NCI-H510A treated with DMSO at 0.1 percent for 48 hours (cell line): Measurements from ENCODE around the gene MARK3.

Experiments used
- DNase-seq: peaks from one replicate; lab custom pipeline; 2025; lab: John Stamatoyannopoulos, UW

Gene MARK3

DNA sequence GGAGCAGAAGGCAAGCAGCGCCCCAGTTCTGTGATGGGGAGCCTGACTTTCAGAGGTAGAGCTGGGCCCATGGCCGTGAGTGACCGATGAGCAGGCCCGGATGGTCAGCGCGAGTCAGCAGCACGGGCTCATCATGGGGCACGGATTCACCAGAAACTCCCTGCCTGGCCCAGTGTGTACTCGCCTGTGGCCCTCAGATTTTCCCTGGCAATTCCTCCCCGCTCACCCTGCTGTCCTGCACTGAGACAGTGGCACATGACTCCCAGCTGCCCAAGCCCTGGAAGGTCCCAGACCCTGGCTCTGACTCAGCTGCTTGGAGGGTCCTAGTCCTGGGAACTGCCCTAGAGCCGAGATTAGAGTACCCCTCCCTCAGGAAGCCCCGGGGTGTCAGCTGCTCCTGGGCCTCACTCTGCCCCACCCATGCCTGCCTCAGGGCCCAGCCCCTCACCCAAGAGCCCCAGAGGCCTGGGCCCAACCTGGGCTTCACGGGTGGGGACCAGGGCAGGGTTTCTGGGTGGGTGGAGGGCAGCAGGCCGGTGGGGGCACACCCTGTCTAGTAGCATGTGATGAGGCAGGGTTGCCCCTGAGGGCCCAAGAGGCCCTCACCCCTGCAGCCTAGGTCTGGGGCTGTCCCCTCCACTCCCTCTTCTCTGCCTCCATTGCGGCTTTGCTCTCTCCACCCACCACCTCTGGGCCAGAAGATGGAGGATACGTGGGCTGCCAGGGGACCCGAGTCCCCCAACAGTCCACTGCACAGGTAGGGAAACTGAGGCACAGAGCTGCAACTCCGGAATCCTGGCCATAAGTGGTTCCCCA is 152.2 kb downstream of the MARK3 start:
- no peak for DNase-seq

DNA sequence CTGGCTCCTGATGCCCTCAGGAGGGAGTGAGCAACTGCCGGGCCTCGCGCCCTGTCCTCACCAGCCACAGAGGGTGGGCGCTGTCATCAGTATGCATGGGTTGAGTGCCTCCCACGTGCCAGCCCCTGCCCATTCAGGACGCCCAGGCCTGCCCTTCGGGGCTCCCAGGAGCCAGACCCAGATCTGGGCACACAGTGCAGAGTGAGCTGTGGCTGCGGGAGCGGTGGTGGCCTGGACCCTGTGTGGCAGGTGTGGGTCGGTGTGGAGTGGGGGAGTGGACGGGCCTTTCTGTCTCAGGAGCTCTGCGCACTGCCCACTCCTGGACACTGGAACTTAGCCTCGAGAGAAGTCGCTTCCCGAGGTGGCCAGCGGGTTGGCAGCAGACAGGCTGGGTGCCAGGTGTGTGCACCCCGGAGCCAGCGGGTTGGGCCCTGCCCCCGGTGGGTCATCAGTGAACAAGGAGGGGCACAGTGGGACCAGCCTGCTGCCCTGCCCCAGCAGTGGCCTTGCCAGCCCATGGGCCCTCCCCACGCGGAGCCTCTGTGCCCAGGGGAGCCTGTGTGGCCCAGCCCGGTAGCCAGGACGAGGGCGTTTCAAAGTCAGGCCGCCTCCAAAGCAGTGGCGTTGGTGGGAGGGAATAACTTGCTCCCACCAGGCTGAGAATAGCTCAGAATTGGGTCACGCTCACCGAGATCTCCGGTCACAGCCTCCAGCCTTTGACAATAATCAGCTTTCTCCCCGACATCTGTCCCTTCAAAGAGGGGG is 153.3 kb downstream of the MARK3 start:
- DNase-seq: no peak

DNA sequence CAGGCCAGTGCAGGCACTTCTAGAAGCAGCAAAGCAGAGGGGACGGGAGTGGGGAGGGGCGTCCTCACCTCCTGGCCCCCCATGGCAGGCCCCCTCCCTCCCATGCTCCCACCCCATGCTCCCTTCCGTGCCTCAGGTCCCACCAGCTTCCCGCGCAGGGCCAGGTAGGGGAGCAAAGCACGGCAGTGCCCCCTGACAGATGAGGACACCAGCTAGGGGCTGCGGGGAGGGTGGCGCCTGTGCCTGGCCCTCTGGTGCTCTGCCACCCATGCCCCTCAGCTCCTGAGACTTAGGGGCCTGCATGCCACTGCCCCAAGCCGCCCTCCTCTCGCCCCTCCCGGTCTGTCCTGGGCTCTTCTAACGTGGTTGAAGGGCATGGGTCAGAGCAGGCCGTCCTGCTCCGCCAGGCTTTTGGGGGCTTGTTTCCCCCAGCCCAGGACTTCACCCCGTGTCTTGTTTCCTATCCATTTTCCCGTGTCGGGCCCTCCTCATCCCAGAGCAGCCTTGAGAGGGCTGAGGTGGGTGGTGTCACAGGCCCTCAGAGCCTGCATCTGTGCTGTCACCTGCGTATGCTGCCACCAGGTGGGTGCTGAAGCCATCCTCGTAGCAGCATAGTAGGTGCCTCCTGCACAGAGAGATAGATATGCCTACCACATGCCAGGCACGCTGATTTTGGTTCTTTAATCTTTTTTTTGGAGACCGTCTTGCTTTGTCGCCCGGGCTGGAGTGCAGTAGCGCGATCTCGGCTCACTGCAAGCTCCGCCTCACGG is 154.0 kb downstream of the MARK3 start:
- DNase-seq: no peak

DNA sequence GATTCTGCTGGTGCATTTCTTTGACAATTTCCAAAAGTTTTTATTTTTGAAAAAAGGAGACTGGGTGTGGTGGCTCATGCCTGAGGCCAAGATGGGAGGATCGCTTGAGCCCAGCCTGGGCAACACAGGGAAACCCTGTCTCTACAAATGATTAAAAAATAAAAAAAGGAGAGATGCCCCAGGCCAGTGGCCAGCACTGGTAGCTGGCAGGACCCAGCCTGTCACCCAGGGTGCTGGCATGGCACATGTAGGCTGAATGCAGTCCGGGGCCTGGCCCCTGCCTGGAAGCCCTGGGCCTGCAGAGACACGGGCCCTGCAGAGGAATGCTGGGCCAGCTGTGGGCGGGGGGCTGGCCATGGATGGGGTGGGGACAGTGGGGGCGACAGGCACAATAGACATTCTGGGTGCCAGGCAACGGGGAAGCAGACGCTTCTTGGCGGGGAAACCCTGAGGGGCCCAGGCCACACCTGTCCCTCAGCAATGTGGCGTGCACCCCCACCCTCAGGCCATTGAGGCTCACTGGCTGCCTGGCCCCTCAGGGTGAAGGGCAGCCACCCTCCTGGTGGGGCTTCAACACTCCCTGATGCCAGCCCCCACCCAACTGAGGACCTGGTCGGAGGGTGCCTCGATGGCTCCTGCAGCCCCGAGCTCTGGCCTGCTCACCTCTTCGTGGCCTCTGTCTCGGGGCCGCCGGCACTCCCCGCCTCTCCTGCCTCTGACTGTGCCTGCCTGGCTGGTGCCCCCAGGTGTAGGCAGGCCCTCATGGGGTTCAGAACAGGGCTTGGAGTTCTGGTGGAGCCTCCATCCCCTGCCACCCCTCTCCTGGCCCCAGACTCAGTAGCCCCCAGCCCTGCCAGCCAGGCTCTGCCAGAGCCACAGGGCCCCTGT is 155.8 kb downstream of the MARK3 start:
- DNase-seq: no peak

DNA sequence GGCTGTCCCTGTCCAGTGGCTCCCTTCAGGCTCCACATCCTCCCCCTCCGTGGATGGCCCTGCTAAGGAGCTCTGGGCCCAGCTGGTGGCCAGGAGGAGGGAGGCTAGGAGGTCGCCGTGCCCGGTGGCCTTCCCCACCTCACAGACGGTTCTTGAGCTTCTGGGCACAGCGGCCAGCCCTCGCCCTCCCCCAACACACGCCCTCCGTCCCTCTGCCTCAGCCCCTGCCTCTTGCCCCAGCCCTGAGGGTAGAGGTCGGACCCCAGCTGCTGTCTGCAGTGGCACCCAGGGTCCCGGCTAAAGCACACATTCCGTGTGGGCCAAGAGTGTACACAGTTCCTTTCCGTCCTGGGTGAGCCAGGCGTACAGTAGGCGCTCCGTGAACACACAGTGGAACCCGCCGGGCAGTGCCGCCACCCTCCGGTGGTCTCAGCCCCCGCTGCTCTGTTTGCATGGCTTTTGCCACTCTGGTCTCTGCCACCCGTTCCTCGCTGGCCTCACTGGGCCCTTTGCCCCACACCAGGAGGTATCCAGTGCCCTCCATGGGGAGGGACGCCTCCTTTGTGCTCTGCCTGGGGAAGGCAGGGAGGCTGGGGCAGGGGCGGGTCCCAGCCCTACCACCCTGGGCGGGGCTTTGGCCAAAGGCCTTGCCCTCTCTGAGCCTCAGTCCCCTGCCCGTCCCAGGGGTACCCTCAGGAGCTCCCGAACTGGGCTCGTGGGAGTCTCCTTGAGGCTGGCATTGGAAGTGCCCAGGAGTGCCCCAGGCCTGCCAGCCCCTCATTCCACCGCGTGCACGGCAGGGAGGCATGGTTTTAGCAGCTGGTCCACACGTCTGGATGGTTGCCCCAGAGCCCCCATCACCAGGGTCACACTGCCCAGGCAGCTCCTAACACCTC is 156.7 kb downstream of the MARK3 start:
- no peak for DNase-seq

DNA sequence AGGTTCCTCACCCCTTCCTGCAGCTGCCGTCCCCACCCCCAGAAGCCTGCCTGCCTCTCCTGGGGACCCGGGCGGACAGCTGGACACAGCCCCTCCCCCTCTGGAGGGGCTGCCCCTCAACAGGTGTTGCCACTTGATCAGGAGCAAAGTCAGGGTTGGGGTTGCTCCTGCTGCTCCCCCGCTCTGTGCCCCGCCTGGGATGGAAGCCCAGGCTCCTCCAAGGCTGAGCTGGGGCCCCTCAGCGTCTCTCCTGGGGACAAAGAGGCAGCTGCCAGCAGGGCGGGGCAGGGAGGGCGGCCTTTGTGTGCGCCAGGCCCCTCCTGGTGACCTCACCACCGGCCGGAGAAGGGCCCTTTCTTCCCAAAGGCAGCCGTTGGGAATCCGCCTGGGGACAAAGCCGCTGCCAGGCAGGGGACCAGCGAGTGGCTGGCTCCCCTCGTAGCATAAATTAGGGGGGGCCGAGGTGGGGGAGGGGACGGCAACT is 157.4 kb downstream of the MARK3 start:
- DNase-seq: peak; percentile 43

DNA sequence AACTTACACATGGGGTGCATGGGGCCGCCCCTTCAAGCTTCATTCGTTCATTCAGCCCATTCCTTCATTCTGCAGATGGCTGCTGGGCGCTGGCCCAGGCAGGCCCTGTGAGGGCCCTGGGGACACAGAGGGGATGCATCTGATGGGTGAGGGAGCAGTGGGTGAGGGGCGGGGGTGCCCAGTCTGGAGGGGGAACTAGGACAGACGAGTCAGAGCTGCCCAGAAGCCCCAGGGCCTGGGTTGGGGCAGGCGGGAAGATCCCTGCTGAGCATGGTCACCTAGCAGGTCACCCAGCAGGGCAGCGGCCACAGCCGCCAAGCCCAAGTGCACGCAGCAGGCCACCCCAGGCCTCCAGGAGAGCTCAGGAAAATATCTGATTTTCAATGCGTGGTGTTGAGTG is 157.9 kb downstream of the MARK3 start:
- DNase-seq: no peak

DNA sequence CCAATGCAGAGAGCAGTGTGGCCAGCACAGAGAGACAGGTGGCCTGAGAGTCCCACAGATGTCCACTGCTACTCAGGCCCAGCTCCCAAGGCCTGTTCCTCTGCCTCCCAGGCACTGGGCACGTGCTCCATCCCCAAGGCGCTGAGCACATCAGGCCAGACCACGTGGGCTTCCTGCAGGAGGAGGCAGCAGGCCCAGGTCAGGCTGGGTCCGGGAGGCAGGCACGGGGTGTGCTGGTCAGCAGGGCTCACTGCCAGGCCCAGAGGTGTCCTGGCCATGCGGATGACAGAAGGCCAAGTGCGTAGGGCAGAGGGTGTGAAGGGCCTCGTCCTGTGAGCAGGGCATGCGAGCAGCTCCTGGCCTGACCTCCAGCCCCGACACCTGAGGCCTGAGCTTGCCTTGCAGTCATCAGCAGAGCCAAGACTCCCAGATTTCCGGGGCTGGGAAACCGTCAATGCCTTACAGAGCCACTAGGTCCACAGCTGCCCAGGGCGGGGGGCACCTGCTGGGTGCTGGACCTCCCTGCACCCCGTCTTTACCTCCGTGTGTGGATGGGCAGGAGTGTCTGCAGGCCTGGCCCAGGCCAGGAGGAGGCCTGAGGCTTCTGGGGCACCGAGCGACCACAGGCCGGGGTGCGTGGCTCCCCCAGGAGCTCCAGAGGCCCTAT is 158.6 kb downstream of the MARK3 start:
- DNase-seq: no peak

DNA sequence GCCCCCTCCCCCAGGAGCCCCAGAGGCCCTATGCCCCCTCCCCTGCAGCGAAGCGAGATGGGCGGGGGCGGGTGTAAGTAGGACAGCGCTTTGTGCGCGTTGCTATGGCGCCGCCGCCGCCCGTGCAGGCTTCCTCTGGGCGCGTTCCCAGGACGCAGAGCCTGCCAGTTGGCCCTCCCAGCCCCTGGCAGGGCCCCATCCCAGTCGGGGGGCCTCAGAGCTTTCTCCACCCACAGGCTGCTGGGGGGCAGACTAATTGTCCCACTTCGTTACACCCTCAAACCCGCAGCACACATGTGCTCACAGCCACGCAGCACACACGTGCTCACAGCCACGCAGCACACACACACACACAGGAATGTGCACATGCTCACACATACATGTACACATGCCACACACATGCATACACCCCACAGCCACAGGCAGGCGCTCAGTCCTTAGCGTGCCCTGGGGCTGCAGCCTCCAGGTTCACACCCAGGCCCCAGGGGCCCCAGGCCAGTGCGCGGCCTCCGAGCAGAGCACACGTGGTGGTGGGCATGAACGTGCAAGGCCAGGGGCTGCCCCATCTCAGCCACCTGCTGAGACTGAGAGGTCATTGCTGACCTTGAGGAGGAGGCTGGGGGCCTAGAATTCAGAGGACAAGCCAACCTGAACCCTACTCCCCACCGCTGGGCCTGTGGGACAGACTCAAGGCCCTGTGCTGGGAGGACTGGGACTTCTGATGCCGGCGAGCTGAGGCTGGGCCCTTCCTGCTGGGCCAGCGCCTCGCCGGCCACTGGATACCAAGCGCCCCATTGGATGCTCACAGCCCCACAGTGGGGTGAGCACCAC is 159.4 kb downstream of the MARK3 start:
- no peak for DNase-seq

DNA sequence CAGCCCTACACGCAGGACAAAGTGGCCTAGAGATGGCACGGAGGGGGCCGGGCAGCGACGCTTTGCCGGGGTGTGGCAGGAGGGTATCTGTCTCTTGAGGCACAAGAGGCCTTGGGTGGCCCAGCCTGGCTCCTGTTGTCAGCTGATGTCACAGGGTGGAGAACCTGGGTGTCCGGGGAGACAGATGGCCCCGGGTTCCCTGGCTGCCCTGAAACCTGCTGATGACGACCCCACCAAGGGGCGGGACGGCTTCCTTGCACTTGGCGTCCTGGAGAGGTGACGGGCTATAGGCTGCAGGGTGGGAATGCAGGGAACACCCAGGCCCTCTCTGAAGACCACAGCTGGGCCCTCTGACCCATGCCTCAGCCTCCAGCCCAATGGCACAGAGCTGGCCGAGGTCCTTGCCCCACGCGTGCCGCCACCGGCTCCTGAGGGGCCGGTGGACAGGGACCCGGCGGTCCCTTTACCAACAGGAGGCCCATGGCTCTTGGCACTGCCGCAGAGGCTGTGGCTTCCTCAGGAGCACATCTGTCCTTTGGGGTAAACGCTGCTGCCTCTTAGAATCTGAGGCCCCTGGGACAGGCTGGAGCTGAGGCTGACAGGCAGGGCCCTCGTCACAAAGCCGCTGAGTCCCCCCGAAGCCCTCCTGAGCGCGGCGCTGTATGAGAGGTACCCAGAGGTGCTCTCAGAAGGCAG is 160.2 kb downstream of the MARK3 start:
- no peak for DNase-seq

DNA sequence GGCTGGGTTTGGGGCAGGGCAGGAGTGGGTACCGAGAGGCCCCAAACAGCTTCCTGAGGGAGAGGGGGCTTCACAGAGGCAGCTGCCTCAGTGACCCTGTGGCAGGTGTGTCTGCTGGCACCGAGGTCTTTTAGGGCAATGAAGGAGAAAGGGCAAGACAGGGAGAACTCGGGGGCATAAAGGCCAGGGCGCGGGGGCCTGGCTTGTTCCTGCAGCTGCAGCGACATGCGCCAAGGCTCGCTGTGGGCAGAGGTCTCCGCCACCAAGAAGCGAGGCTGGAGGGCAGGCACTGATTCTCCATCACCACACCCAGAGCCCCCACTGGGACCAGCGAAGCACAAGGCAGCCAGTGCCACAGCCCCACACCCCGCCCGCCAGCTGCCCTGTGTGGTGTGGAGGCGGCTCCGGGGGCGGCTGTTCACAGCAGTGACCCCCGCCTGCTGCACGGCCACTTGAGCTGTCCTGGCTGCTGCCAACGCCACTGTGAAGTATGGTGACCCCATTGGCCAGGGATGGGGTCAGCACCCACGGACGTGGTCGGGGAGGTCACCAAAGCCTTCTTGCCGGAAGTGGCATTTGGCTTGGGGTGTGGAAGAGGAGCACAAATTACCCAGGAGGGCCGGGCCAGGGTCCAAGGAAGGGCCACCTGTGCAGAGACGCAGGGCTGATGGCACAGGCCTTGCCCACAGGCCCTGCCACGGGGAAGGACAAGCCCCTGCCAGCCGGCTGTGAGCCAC is 160.9 kb downstream of the MARK3 start:
- DNase-seq: no peak

DNA sequence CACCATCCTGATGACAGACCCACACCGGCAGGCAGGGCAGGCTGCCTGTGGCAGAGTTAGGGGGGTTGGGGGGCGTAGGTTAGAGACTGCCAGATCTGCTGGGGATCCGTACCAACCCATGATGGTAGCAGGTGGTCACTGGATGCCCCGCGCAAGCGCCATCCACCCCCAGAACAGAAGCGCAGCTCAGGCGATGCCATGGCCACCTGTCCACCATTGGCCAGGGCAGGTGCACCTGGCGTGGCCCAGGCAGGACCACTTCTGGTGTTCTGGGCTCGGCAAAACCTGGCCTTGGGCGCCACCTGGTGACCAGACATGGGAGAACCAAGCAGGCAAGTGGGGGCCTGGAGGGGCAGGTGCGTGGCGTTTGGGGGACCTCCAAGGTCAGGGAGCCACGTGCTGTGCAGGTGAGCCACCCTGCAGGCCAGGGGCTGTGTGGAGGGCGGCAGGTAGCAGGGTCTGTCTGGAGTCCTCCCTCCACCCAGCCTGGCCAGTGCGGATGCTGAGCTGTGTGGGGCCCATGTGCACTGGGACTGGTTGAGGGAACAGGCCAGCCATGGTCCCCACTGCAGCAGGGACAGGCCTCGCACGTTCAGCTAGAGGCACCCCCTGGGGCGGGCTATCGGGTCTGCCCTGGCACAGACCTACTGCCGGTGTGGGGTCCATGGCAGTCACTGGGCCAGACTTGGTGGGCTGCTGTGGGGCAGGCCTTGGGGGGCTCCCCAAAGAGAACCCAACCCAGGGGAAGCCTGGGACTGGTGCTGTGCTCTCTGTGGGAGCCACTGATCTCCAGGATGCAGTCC is 161.6 kb downstream of the MARK3 start:
- DNase-seq: peak; percentile 71

DNA sequence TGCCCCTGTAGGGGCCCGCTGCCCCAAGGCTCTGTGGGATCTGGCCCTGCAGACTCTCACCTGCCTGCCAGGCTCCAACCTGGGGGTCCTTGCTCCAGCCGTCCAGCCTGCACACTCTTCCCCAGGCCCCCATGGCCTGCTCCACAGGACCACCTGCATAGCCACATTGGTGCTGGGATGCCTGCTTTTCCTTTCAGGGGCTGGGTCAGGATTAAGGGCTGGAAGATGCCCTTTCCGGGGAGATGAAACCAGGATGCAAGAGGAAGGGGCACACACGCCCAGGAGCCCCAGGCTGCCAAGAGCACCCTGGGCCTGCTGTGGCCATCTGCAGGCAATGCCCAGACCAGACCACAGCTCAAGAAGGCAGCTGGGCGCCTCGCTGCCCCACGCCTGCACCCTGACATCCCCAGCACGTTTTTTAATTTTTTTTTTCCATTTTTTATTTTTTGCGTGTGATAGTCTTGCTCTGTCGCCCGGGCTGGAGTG is 162.3 kb downstream of the MARK3 start:
- no peak for DNase-seq

DNA sequence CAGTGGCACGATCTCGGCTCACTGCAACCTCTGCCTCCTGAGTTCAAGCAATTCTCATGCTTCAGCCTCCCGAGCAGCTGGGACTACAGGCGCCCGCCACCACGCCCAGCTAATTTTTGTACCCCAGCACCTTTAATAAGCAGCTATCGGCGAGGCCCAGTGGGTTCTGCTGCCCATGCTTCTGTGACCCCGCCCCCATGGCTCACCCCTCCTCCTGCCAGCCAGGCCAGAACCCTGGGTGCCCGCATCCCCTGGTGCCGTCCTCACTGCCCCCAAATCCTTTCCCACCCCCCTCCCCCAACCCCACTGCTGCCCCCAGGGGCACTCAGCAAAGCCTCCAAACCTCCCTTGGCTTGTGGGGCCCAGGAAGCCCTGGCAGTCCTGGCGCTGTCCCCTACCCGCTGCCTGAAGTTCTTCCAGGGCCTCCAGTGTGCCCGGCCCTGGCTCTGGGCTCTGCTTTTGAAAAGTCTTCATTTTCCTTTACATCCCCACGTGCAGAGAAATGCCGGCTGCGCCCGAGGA is 162.8 kb downstream of the MARK3 start:
- no peak for DNase-seq

DNA sequence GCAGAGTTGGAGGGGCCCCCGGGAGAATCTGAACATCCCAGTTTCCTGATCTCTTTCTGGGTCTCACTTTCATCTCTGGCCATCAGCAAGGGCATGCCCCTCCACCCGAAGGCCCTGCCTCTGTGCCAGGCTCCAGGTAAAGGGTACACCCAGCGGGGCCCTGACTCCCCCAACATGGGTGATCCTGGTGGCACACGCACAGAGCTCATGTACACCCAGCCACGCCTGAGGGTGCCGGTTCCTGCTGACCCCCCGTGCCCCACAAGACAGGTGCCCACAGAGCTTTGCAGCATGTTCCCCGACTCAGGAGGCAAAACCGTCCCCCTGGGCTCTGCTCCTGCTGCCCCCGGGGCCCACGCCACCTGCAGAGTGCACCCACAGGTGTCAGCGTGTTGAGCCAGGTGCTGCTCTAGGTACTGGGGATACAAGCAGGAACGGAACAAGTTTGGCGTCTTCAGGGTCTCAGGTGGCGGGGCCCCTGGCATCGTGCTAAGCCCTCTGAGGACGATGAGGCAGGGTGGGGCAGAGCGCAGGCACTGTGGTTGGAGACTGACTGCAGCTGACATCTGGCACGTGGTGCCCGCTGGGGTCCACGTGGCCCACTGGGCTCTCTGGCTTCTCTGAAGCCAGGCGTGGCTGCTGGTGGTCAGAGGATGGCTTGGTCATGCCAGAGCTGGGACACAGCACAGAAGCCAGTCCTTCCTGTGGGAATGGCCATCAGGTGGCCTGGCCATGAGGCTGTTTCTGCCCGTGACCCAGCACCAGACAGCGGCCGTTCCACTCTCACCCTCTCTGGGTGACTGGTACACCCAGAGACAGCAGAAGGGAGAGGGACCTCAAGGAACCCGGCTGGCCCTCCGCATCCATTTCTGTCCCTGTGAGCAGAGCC is 163.5 kb downstream of the MARK3 start:
- no peak for DNase-seq
